Measurements from ENCODE around the gene HAUS3.

DNA sequence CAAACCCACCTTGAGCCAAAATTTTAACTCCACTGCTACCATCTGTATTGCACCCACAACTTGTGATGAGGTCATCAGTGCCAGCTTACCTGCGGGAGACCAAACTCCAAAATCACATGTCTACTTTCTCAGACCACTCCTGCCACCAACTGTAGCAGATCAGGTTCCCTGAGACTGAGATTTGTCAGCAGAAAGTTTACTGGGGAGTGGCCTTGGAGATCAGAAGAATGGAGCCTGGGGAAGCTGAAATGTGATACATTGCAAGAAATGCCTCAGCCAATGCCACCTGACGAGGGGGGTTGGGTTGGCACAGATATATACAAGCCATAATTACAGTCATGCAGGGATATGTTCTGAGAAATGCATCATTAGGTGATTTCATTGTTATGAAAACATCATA lies 19.1 kb downstream of the HAUS3 start:
- TF ChIP-seq, protein P1, sequence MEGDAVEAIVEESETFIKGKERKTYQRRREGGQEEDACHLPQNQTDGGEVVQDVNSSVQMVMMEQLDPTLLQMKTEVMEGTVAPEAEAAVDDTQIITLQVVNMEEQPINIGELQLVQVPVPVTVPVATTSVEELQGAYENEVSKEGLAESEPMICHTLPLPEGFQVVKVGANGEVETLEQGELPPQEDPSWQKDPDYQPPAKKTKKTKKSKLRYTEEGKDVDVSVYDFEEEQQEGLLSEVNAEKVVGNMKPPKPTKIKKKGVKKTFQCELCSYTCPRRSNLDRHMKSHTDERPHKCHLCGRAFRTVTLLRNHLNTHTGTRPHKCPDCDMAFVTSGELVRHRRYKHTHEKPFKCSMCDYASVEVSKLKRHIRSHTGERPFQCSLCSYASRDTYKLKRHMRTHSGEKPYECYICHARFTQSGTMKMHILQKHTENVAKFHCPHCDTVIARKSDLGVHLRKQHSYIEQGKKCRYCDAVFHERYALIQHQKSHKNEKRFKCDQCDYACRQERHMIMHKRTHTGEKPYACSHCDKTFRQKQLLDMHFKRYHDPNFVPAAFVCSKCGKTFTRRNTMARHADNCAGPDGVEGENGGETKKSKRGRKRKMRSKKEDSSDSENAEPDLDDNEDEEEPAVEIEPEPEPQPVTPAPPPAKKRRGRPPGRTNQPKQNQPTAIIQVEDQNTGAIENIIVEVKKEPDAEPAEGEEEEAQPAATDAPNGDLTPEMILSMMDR (IDR thresholded peaks at IDR 0.05), result no peak
- no peak for TF ChIP-seq POLR2A (IDR thresholded peaks at IDR 0.05)

Measured in right lobe of liver (tissue), 4 donors.